ENCODE results near the gene ABCA13.

DNA sequence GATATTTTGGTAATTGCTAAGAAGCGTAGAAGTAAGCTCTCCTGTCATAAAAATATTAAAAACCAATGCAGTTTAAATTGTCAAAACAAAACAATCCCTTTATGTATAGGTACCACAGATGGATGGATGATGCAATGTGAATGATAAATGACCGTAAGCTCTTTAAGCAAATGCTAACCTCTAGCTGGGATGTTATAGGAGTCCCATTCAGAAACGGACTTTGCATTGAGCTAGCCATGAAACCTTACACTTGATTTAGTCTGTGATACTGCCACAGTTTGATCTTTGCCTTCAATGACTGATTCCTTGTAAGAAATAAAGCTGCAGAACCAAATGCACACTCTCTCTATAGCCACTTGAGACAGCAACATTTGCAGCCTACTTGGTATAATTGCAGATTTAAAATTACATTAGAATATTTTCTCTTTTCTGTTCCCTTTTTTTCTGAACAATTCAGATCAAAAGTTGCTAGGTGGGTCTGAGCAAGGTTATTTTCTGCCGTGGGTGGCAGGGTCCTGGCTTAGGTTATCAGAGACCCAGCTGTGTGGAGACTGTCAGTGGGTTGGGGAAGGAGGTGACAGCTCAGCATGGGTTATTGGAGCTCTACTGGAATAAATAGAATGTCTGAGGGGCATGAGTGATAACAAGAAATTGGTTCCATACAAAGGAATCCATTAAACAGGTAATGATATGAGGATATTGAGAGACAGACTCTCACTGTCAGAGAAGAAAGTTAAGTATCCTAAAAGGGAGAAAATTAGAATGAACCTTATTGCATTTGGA lies 494.3 kb downstream of the ABCA13 start:
- TF ChIP-seq EZH2phosphoT487 (IDR thresholded peaks at IDR 0.05; ENCODE audit: insufficient read depth, low read depth) (no peak), EZH2 (IDR thresholded peaks at IDR 0.05; ENCODE audit: insufficient read depth, poor library complexity, severe bottlenecking) (no peak)

Measured in GM23248 (cell line).